NT2/D1 (cell line): ENCODE measurements around the gene SPRR4.

Source experiments
- DNase-seq: peaks from one replicate; pipeline ENCODE4 v3.0.0-alpha.2; 2011; ENCODE audit warnings: low read depth, low spot score
- H3K27me3 ChIP-seq: 2 replicates; pipeline ENCODE4 v1.6.0; 2011; ENCODE audit warnings: mild to moderate bottlenecking; ENCODE audit not compliant: insufficient read length, insufficient read depth
- H3K36me3 ChIP-seq: 2 replicates; pipeline ENCODE4 v1.6.1; 2011; ENCODE audit warnings: mild to moderate bottlenecking, low read length, mixed read lengths; ENCODE audit not compliant: insufficient read depth, insufficient read length
- H3K4me1 ChIP-seq: 2 replicates; pipeline ENCODE4 v1.5.1; 2011; ENCODE audit not compliant: insufficient read depth, insufficient read length
- H3K4me3 ChIP-seq: 2 replicates; pipeline ENCODE4 v1.5.1; 2011; ENCODE audit warnings: low read depth; ENCODE audit not compliant: insufficient read length
- H3K9ac ChIP-seq: 2 replicates; pipeline ENCODE4 v1.6.0; 2011; ENCODE audit warnings: low read depth; ENCODE audit not compliant: insufficient read length
- H3K9me3 ChIP-seq: 2 replicates; pipeline ENCODE4 v1.5.1; 2011; ENCODE audit warnings: mild to moderate bottlenecking, low read length; ENCODE audit not compliant: insufficient read depth
- SUZ12 ChIP-seq: IDR thresholded peaks from 2 replicates; pipeline ENCODE4 v1.6.1; 2011; ENCODE audit not compliant: insufficient read length, insufficient read depth; ENCODE audit errors: extremely low read depth
- YY1 ChIP-seq: IDR thresholded peaks from 2 replicates; pipeline ENCODE4 v1.6.1; 2011; ENCODE audit not compliant: insufficient read length, insufficient read depth
- ZNF274 ChIP-seq: IDR thresholded peaks from 2 replicates; pipeline ENCODE4 v1.6.1; 2011; ENCODE audit warnings: mild to moderate bottlenecking, low read depth, low read length

The SPRR4 gene

DNA sequence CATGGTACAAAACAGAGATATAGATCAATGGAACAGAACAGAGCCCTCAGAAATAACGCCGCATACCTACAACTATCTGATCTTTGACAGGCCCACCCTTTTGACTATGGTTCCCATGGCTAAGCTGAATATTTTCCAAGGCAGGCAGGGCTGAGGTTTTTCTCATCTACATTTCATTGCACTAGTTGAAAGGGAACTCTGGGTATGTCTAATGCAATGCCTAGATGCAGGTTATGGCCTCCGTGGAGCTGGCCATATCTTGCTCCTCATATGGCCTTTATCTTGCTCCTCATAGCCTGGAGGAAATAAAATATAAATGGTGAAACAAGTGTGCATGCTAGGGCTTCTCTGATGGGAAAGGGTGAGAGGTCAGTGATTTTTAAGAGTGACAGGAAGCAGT lies 12.9 kb upstream of the SPRR4 start:
- Histone ChIP-seq H3K9me3 (no peaks in the 10 kb centered on the region), H3K27me3 (no peaks in the 10 kb centered on the region), H3K9ac (no peak overlapping the region), H3K4me1 (no peaks in the 10 kb centered on the region), H3K36me3 (no peaks in the 10 kb centered on the region), H3K4me3 (no peak overlapping the region)
- no peak for TF ChIP-seq SUZ12
- TF ChIP-seq ZNF274: no peak
- TF ChIP-seq YY1: no peak
- no peak for DNase-seq

DNA sequence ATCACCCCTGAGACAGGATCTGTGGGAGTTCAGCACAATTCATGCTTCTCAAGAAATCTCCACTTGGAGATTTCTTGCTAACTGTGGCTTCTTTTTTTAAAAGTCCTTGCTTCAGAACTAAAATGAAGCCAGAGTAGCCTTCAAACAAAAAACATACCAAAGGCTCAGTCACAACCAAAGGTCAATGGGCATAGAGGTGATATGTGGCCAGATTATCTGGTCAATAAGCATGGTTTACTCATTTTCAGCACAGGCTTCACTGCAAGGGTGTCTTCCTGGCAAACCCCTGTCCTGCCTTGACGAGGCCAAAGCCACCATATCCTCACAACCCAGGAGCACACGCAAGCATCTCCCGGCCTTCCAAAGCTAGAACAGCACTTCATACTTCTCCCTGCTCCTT lies 11.2 kb upstream of the SPRR4 start:
- no peak for DNase-seq
- Histone ChIP-seq H3K27me3 (no peaks in the 10 kb centered on the region), H3K9me3 (no peaks in the 10 kb centered on the region), H3K4me3 (no peak overlapping the region), H3K36me3 (no peaks in the 10 kb centered on the region), H3K4me1 (no peaks in the 10 kb centered on the region), H3K9ac (no peak overlapping the region)
- no peak for TF ChIP-seq YY1
- no peak for TF ChIP-seq SUZ12
- no peak for TF ChIP-seq ZNF274

DNA sequence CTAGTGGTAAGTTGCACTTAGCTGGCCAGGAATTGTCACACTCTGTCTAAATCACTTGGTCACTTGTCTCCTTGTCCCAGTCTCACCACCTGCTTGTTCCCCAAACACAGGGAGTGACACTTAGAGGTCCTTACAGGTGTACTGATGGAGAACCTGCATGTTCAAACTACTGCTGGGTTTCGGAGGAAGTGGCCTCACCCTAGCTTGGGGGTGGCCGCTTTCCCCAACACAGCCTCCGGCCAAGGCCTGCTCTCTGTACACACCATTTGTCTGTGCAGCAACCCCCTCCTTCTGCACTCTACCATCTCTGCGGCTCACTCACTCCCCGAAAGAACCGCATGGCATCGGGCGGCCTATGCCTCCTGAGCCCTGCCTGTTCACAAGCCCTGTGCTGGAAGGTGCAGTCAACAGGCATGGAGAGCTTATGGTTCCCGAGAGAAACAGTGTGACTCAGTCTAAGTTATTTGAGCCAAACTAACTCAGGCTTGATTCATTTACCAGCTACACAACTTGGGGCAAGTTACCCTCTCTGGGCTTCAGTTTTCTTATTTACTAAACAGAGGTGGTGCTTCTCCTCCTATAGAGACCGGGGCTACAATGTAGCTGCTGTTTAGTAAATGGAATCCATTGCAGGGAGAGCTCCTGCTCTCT lies 10.5 kb upstream of the SPRR4 start:
- no peak for TF ChIP-seq SUZ12
- no peak for TF ChIP-seq YY1
- TF ChIP-seq ZNF274: no peak
- H3K36me3 ChIP-seq: no peaks in the 10 kb centered on the region
- H3K4me3 ChIP-seq: no peak overlapping the region
- no peaks in the 10 kb centered on the region for H3K9me3 ChIP-seq
- H3K4me1 ChIP-seq: no peaks in the 10 kb centered on the region
- no peaks in the 10 kb centered on the region for H3K27me3 ChIP-seq
- H3K9ac ChIP-seq: no peak overlapping the region
- no peak for DNase-seq

DNA sequence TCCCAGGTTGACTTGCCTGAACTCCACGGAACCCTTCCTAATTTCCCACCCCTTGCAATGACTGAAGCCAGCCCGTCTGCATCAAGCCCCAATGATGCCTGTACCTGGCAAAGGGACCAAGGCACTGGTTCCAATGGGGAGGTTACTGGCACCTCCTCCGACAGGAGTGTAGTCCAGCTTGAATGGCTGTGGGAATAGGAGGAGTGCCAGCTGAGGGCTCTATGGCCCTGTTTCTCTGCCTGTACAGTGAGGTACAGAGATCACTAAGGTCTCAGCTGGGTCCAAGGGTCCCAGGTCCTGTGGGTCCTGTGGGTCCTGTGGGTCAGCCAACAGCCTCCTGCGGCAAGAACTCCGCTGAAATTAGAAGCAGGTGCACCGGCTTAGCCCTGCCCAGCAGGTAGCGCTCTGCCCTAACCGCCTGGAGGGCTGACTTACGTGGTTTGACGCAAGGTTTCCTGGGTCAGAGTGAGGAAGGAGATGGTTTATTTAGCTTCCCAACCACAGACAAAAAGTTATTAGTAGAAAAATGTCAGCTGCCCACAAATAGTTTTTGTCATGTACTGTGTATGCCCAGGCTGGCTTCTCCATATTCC lies 9.9 kb upstream of the SPRR4 start:
- Histone ChIP-seq H3K36me3 (no peaks in the 10 kb centered on the region), H3K9ac (no peak overlapping the region), H3K4me1 (no peaks in the 10 kb centered on the region), H3K4me3 (no peak overlapping the region), H3K27me3 (no peaks in the 10 kb centered on the region), H3K9me3 (no peaks in the 10 kb centered on the region)
- TF ChIP-seq SUZ12 (no peak), YY1 (no peak), ZNF274 (no peak)
- peak; percentile 11 for DNase-seq

DNA sequence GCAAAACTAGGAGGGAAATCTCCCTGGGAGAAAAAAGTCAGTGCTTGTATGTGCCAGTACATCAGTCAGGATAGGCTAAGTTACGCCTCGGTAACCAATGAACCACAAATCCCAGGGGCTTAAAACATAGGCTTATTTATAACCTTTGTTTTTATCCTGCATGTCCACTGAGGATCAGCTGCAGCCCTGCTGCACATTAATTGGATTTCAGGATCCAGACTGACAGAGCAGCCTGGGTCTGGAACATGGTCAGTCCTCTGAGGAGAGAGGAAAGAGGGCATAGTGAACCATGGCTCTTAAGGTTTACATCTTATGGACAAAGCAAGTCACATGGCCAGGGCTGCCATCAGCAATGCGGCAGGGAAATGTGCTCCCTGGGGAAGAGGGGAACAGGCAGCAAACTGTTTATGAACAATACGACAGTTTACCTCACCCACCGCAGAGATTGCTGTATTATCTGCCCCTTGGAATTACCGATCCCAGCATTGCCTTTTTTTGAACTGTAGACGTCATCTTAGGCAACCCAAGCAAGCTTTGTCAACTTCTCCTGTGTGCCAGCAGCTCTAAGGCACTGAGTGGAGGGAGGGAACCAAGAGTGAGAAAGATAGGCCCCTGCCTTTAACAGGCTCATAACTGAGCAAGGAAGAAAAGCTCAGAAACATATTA lies 9.1 kb upstream of the SPRR4 start:
- Histone ChIP-seq H3K27me3 (no peaks in the 10 kb centered on the region), H3K4me1 (no peaks in the 10 kb centered on the region), H3K9ac (no peak overlapping the region), H3K36me3 (no peaks in the 10 kb centered on the region), H3K4me3 (no peak overlapping the region), H3K9me3 (no peaks in the 10 kb centered on the region)
- DNase-seq: no peak
- TF ChIP-seq SUZ12 (no peak), YY1 (no peak), ZNF274 (no peak)

DNA sequence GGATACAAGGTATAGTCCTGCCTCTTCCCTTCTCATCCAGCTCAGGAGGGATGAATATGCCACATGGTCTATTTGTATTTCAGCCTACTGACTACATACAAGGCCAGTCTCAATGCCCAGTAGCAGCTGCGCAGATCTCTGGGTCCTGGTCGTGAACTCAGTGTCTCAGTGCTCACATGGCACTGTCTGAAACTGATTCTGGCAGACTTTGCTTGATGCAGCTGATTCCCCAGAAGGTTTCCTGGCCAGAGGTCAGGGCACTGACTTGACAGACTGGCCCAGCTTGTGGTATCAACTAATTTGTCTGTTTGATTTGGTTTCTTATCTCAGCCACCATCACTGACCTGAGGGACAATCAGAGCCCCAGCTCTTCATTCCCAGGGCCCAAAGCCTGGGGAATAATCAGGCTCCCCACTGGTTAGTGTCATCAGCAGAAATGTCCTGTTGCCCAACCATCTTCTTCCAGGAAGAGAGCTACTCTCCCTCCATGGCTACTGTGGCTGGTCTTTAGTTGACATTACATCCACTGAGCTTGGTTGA lies 7.5 kb upstream of the SPRR4 start:
- Histone ChIP-seq H3K4me3 (no peak overlapping the region), H3K4me1 (no peaks in the 10 kb centered on the region), H3K9me3 (no peaks in the 10 kb centered on the region), H3K9ac (no peak overlapping the region), H3K27me3 (no peaks in the 10 kb centered on the region), H3K36me3 (no peaks in the 10 kb centered on the region)
- DNase-seq: no peak
- no peak for TF ChIP-seq SUZ12
- no peak for TF ChIP-seq ZNF274
- TF ChIP-seq YY1: no peak

DNA sequence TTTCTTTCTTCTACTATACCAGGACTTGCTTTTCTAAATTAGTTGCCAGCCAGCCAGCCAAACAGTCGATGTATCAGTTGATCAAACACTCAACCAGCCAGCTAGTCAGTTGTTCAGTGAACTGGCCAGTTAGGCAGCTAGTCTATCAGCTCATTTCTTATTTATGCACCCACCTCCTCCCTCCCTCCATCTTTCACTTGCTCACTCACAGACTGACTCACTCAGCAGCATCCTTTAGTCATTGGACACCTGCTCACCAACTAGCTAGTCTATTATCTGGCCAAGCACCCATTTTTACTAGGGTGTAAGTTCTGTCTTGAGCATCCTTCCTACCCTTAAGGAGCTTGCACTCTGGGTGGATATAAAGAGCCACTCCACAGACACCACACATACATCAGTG lies 5.9 kb upstream of the SPRR4 start:
- no peaks in the 10 kb centered on the region for H3K27me3 ChIP-seq
- no peaks in the 10 kb centered on the region for H3K36me3 ChIP-seq
- H3K4me3 ChIP-seq: no peak overlapping the region
- no peak overlapping the region for H3K9ac ChIP-seq
- H3K9me3 ChIP-seq: no peaks in the 10 kb centered on the region
- no peak for DNase-seq
- TF ChIP-seq YY1 (no peak), SUZ12 (no peak), ZNF274 (no peak)
- no peaks in the 10 kb centered on the region for H3K4me1 ChIP-seq
